Measurements from ENCODE around the gene RAB19.

RAB19 gene

DNA sequence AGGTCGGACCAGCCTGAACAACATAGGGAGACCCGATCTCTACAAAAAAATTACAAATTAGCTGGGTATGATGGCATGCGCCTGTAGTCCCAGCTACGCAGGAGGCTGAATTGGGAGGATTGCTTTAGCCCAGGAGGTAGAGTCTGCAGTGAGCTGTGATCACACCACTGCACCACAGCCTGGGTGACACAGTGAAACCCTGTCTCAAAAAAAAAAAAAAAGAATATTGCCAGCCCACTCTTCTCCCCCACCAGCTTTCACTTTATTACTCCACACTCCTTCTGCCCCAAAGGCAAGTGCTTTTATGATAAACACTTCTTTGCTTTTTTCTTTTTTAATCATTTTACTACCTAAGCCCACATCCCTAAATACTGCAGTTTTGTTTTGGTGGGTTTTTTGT lies 14.8 kb downstream of the RAB19 start:
- no peak overlapping the region for H3K4me3 ChIP-seq (ENCODE audit: low read depth, low read length)
- DNase-seq (ENCODE audit: low read depth), result no peak
- TF ChIP-seq, protein P1, sequence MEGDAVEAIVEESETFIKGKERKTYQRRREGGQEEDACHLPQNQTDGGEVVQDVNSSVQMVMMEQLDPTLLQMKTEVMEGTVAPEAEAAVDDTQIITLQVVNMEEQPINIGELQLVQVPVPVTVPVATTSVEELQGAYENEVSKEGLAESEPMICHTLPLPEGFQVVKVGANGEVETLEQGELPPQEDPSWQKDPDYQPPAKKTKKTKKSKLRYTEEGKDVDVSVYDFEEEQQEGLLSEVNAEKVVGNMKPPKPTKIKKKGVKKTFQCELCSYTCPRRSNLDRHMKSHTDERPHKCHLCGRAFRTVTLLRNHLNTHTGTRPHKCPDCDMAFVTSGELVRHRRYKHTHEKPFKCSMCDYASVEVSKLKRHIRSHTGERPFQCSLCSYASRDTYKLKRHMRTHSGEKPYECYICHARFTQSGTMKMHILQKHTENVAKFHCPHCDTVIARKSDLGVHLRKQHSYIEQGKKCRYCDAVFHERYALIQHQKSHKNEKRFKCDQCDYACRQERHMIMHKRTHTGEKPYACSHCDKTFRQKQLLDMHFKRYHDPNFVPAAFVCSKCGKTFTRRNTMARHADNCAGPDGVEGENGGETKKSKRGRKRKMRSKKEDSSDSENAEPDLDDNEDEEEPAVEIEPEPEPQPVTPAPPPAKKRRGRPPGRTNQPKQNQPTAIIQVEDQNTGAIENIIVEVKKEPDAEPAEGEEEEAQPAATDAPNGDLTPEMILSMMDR (IDR thresholded peaks at IDR 0.05; ENCODE audit: low read depth, low read length, missing control alignments), result no peak

DNA sequence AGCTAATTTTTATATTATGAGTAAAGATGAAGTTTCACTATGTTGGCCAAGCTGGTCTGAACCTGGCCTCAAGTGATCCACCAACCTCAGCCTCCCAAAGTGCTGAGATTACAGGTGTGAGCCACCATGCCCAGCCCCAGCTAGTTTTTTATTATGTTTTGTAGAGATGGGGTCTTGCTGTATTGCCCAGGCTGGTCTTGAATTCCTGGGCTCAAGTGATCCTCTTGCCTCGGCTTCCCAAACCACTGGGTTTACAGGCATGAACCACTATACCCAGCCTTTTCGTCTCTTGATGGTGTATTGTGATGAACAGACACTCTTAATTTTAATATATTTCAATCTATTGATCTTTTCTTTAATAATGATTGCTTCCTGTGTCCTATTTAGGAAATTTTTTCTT lies 17.7 kb downstream of the RAB19 start:
- no peak overlapping the region for H3K4me3 ChIP-seq (ENCODE audit: low read depth, low read length)
- no peak for DNase-seq (ENCODE audit: low read depth)
- TF ChIP-seq, protein P1 (IDR thresholded peaks at IDR 0.05; ENCODE audit: low read depth, low read length, missing control alignments), result no peak

DNA sequence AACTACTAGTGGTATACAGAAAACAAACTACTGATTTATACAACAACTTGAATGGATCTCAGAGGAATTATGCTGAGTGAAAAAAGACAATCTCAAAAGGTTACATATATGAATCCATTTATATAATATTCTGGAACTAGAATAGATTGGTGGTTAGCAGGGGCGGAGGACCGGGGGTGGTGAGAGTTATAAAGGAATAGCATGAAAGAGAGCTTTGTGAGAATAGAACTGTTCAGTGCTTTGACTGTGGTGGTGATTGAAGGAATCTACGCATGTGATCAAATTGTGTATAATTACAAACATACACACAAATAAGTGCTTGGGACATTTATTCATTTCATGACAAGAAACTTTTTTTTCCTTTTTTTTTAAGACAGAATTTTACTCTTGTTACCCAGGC lies 19.6 kb downstream of the RAB19 start:
- no peak overlapping the region for H3K4me3 ChIP-seq (ENCODE audit: low read depth, low read length)
- no peak for DNase-seq (ENCODE audit: low read depth)
- TF ChIP-seq, protein P1 (IDR thresholded peaks at IDR 0.05; ENCODE audit: low read depth, low read length, missing control alignments), result no peak

DNA sequence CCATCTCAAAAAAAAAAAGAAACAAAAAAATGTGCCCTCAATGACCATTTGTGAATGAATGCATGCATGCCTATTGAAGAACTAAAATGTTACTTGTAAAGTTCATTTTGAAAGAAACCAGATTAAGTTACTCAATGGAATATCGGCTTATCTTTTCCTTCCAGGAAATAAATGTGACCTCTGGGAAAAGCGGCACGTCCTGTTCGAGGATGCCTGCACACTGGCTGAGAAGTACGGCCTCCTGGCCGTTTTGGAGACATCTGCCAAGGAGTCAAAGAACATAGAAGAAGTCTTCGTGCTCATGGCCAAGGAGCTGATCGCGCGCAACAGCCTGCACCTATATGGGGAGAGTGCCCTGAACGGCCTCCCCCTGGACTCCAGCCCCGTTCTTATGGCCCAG lies 21.9 kb downstream of the RAB19 start:
- TF ChIP-seq, protein P1 (IDR thresholded peaks at IDR 0.05; ENCODE audit: low read depth, low read length, missing control alignments), result no peak
- no peak overlapping the region for H3K4me3 ChIP-seq (ENCODE audit: low read depth, low read length)
- DNase-seq (ENCODE audit: low read depth), result no peak

DNA sequence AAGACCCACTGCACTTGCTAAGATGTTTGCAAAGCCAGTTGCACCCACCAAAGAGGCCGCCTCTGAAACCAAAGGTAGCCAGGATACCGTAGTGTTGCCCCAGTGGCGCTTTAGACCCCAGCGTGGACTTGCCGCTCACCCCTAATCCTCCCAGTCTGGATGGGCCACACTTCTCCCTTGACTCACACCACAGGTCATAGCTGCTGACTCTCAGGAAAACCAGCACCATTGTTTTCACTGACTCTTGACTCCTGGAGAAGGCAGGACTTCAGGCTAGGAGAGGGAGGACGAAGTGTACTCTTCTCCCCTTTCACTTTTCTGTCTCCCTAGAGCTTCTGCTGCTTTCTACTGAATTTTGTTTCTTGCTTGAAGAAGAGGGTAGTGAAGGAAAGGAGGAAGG lies 22.3 kb downstream of the RAB19 start:
- H3K4me3 ChIP-seq (ENCODE audit: low read depth, low read length), result no peak overlapping the region
- no peak for DNase-seq (ENCODE audit: low read depth)
- TF ChIP-seq, protein P1 (IDR thresholded peaks at IDR 0.05; ENCODE audit: low read depth, low read length, missing control alignments), result no peak

DNA sequence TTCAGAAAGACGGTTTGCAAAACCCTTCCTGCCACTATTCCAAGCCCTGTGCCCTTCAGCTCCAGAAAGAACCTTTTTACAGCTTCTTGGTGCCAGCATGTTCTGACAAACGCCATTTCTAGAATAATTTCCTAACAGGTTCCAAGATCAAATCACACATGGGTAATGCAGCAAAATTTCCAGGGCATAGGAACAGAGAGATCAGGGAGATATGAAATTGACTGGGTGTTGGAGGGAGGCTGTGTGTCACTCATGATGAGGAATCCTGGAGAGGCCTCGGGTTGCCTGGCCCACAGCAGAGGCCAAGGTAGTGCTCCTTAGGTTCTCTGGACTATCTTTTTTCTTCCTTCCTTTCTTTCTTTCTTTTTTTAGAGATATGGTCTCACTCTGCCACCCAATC lies 29.5 kb downstream of the RAB19 start:
- TF ChIP-seq, protein P1 (IDR thresholded peaks at IDR 0.05; ENCODE audit: low read depth, low read length, missing control alignments), result no peak
- no peak for DNase-seq (ENCODE audit: low read depth)

DNA sequence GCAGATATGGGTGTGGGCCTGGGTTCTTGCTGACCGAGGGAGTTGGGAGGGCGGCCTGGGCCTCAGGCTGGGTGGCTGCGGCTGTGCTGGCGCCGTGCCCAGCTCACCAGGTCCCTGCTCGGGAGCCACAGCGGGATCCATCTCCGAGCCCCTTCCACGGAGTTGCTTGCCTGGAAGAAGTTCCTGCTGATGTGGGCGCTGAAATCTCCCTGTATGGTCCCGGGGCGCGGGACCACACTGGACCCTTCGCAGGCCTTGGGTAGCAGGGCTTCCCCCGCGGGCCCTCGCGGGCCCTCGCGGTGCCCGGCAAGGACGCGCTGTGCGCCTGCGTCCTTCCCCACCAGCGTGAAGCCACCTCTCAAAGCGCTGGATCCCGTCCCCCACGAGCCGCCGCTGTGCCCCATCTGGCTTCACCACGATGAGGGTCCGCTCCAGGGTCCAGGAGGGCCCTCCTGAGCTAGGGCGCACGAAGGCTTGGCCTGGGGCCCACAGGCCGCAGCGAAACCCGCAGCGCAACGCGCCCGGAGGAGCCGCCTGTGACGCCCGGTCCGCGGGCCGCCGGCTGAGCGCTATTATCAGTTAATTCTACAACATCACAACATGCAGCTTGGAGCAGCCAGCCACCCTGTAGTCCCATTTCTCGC lies 31.5 kb downstream of the RAB19 start:
- TF ChIP-seq, protein P1 (IDR thresholded peaks at IDR 0.05; ENCODE audit: low read depth, low read length, missing control alignments), result no peak
- DNase-seq (ENCODE audit: low read depth), result no peak
- no peak overlapping the region for H3K4me3 ChIP-seq (ENCODE audit: low read depth, low read length)

More for the DNA sequence above, 29.5 kb downstream of the RAB19 start:
- no peak overlapping the region for H3K4me3 ChIP-seq (ENCODE audit: low read depth, low read length)
